ENCODE results near the gene RAP1GAP2. TPM values are rescaled to one million over a fixed set of nuclear protein-coding genes. Genes with fewer than 3 reads are reported as not detected.

RAP1GAP2 gene
- total and polyA plus RNA-seq, 2 experiments from 2014 or later, result 0.74 to 3.8 TPM

- no peak for DNase-seq
- TF ChIP-seq EZH2 (IDR thresholded peaks at IDR 0.05; ENCODE audit: insufficient read depth, poor library complexity, severe bottlenecking) (no peak), EZH2phosphoT487 (IDR thresholded peaks at IDR 0.05; ENCODE audit: insufficient read depth, low read depth) (no peak)
Observed at GRCh38 chr17:2967515-2967914, 171.3 kb downstream of the RAP1GAP2 start.

GRCh38 chr17:2971851-2972250 lies 175.6 kb downstream of the RAP1GAP2 start:
- TF ChIP-seq EZH2 (IDR thresholded peaks at IDR 0.05; ENCODE audit: insufficient read depth, poor library complexity, severe bottlenecking) (no peak), EZH2phosphoT487 (IDR thresholded peaks at IDR 0.05; ENCODE audit: insufficient read depth, low read depth) (no peak)
- Histone ChIP-seq H3K4me3 (no peak overlapping the region), H3K36me3 (ENCODE audit: low read depth) (no peaks in the 10 kb centered on the region), H3F3A (ENCODE audit: insufficient read depth) (no peaks in the 10 kb centered on the region), H4K20me1 (ENCODE audit: insufficient read depth) (no peaks in the 10 kb centered on the region), H3K4me2 (ENCODE audit: unreplicated experiment) (no peak overlapping the region), H3K9me2 (ENCODE audit: insufficient read depth) (no peaks in the 10 kb centered on the region), H3K79me2 (ENCODE audit: insufficient read depth) (no peaks in the 10 kb centered on the region), H3K9ac (no peak overlapping the region), H3K9me3 (ENCODE audit: low read depth) (no peaks in the 10 kb centered on the region), H3K4me1 (ENCODE audit: insufficient read depth) (no peaks in the 10 kb centered on the region), H3K27me3 (replicated peaks; ENCODE audit: insufficient read depth) (no peaks in the 10 kb centered on the region), H2AFZ (no peak overlapping the region), H3K27ac (no peak overlapping the region)
- in situ Hi-C loops (cut with MboI), result no loop called here
- DNase-seq, result no peak
- 29 to 38% methylated on average over 2 of the region's 2 CpGs for WGBS, 2 experiments (ENCODE audit: low coverage in 1 of 2, low lambda C conversion rate in 2 of 2, missing lambda C conversion rate in 2 of 2)

More at GRCh38 chr17:2967515-2967914, 171.3 kb downstream of the RAP1GAP2 start:
- Histone ChIP-seq H3K9me3 (ENCODE audit: low read depth) (no peaks in the 10 kb centered on the region), H3K9me2 (ENCODE audit: insufficient read depth) (no peaks in the 10 kb centered on the region), H3K79me2 (ENCODE audit: insufficient read depth) (no peaks in the 10 kb centered on the region), H3K4me2 (ENCODE audit: unreplicated experiment) (no peak overlapping the region), H3K27me3 (replicated peaks; ENCODE audit: insufficient read depth) (no peaks in the 10 kb centered on the region), H2AFZ (no peak overlapping the region), H3F3A (ENCODE audit: insufficient read depth) (peaks cover 6% of the 10 kb centered on the region), H3K4me3 (no peak overlapping the region), H4K20me1 (ENCODE audit: insufficient read depth) (no peaks in the 10 kb centered on the region), H3K9ac (no peak overlapping the region), H3K4me1 (ENCODE audit: insufficient read depth) (peaks cover 10% of the 10 kb centered on the region; the same call in 1 of the 2 replicates), H3K36me3 (ENCODE audit: low read depth) (no peaks in the 10 kb centered on the region), H3K27ac (no peak overlapping the region)
- WGBS, 2 experiments (ENCODE audit: low coverage in 1 of 2, low lambda C conversion rate in 2 of 2, missing lambda C conversion rate in 2 of 2), result 50 to 54% methylated on average over 6 of the region's 6 CpGs
- in situ Hi-C loops (cut with MboI), result no loop called here

- DNase-seq, result no peak
Observed at GRCh38 chr17:2972749-2973148, 176.5 kb downstream of the RAP1GAP2 start.

GRCh38 chr17:2974347-2974746 lies 178.1 kb downstream of the RAP1GAP2 start:
- in situ Hi-C loops (cut with MboI), result no loop called here
- H3K79me2 ChIP-seq (ENCODE audit: insufficient read depth), result no peaks in the 10 kb centered on the region
- no peaks in the 10 kb centered on the region for H3K27me3 ChIP-seq (replicated peaks; ENCODE audit: insufficient read depth)
- no peaks in the 10 kb centered on the region for H4K20me1 ChIP-seq (ENCODE audit: insufficient read depth)
- no peak overlapping the region for H3K4me2 ChIP-seq (ENCODE audit: unreplicated experiment)
- H2AFZ ChIP-seq, result no peak overlapping the region
- no peak overlapping the region for H3K9ac ChIP-seq
- H3K27ac ChIP-seq, result no peak overlapping the region
- no peaks in the 10 kb centered on the region for H3K9me2 ChIP-seq (ENCODE audit: insufficient read depth)
- no peaks in the 10 kb centered on the region for H3K36me3 ChIP-seq (ENCODE audit: low read depth)
- DNase-seq, result no peak
- WGBS, 2 experiments (ENCODE audit: low coverage in 1 of 2, low lambda C conversion rate in 2 of 2, missing lambda C conversion rate in 2 of 2), result 83 to 92% methylated on average over 1 of the region's 1 CpG
- no peaks in the 10 kb centered on the region for H3F3A ChIP-seq (ENCODE audit: insufficient read depth)
- H3K4me3 ChIP-seq, result no peak overlapping the region
- H3K9me3 ChIP-seq (ENCODE audit: low read depth), result no peaks in the 10 kb centered on the region
- TF ChIP-seq EZH2phosphoT487 (IDR thresholded peaks at IDR 0.05; ENCODE audit: insufficient read depth, low read depth) (no peak), EZH2 (IDR thresholded peaks at IDR 0.05; ENCODE audit: insufficient read depth, poor library complexity, severe bottlenecking) (no peak)
- no peaks in the 10 kb centered on the region for H3K4me1 ChIP-seq (ENCODE audit: insufficient read depth)

More at GRCh38 chr17:2972749-2973148, 176.5 kb downstream of the RAP1GAP2 start:
- no peak overlapping the region for H3K4me2 ChIP-seq (ENCODE audit: unreplicated experiment)
- no peak overlapping the region for H3K27ac ChIP-seq
- H3K4me3 ChIP-seq, result no peak overlapping the region
- TF ChIP-seq EZH2phosphoT487 (IDR thresholded peaks at IDR 0.05; ENCODE audit: insufficient read depth, low read depth) (no peak), EZH2 (IDR thresholded peaks at IDR 0.05; ENCODE audit: insufficient read depth, poor library complexity, severe bottlenecking) (no peak)
- H3F3A ChIP-seq (ENCODE audit: insufficient read depth), result no peaks in the 10 kb centered on the region
- H3K27me3 ChIP-seq (replicated peaks; ENCODE audit: insufficient read depth), result no peaks in the 10 kb centered on the region
- H3K9me2 ChIP-seq (ENCODE audit: insufficient read depth), result no peaks in the 10 kb centered on the region
- H2AFZ ChIP-seq, result no peak overlapping the region
- no peaks in the 10 kb centered on the region for H4K20me1 ChIP-seq (ENCODE audit: insufficient read depth)
- H3K4me1 ChIP-seq (ENCODE audit: insufficient read depth), result no peaks in the 10 kb centered on the region
- in situ Hi-C loops (cut with MboI), result no loop called here
- H3K9me3 ChIP-seq (ENCODE audit: low read depth), result no peaks in the 10 kb centered on the region
- WGBS, 2 experiments (ENCODE audit: low coverage in 1 of 2, low lambda C conversion rate in 2 of 2, missing lambda C conversion rate in 2 of 2), result 75 to 80% methylated on average over 4 of the region's 4 CpGs
- H3K9ac ChIP-seq, result no peak overlapping the region
- H3K36me3 ChIP-seq (ENCODE audit: low read depth), result no peaks in the 10 kb centered on the region
- no peaks in the 10 kb centered on the region for H3K79me2 ChIP-seq (ENCODE audit: insufficient read depth)

- Histone ChIP-seq H3K27me3 (replicated peaks; ENCODE audit: insufficient read depth) (no peaks in the 10 kb centered on the region), H3K36me3 (ENCODE audit: low read depth) (no peaks in the 10 kb centered on the region), H3K9me3 (ENCODE audit: low read depth) (no peaks in the 10 kb centered on the region), H3K27ac (no peak overlapping the region), H3K4me3 (no peak overlapping the region), H3K9ac (no peak overlapping the region), H3K79me2 (ENCODE audit: insufficient read depth) (no peaks in the 10 kb centered on the region), H3F3A (ENCODE audit: insufficient read depth) (no peaks in the 10 kb centered on the region), H3K4me2 (ENCODE audit: unreplicated experiment) (no peak overlapping the region), H3K4me1 (ENCODE audit: insufficient read depth) (no peaks in the 10 kb centered on the region), H2AFZ (no peak overlapping the region), H3K9me2 (ENCODE audit: insufficient read depth) (no peaks in the 10 kb centered on the region), H4K20me1 (ENCODE audit: insufficient read depth) (no peaks in the 10 kb centered on the region)
- TF ChIP-seq EZH2 (IDR thresholded peaks at IDR 0.05; ENCODE audit: insufficient read depth, poor library complexity, severe bottlenecking), result no peak
- no peak for TF ChIP-seq EZH2phosphoT487 (IDR thresholded peaks at IDR 0.05; ENCODE audit: insufficient read depth, low read depth)
- no peak for DNase-seq
- in situ Hi-C loops (cut with MboI), result no loop called here
- 84 to 91% methylated on average over 8 of the region's 8 CpGs for WGBS, 2 experiments (ENCODE audit: low coverage in 1 of 2, low lambda C conversion rate in 2 of 2, missing lambda C conversion rate in 2 of 2)
Observed at GRCh38 chr17:2975469-2975958, 179.3 kb downstream of the RAP1GAP2 start.
